ENCODE measurements around the gene ZSCAN5A.

DNA sequence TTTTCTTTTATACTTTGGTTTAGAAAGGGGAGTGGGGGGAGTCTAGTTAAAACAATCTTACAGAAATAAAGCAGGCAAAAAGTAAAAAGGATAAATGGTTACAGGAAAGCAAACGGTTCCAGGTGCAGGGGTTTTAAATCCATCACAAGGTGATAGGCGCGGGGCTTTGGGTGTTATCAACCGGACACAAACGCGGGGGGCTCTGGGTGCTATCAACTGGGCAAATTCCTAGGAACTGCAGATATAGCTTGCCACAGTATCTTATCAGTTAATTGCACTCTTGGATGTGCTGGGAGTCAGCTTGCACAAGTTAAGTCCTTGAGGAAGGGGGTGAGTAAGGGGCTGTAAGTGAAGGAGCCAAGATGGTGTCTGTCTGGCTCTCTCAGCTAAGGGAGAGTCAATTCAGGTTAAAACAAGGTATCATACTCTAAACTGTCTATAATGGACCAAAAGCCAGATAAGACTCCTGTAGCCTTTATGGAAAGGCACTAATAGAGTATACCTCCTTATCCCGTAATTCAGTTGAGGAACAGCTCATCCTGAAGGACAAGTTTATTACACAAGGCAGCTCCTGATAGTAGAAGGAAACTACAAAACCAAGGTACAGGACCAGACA lies 32.6 kb upstream of the ZSCAN5A start:
- TF ChIP-seq, protein P1, sequence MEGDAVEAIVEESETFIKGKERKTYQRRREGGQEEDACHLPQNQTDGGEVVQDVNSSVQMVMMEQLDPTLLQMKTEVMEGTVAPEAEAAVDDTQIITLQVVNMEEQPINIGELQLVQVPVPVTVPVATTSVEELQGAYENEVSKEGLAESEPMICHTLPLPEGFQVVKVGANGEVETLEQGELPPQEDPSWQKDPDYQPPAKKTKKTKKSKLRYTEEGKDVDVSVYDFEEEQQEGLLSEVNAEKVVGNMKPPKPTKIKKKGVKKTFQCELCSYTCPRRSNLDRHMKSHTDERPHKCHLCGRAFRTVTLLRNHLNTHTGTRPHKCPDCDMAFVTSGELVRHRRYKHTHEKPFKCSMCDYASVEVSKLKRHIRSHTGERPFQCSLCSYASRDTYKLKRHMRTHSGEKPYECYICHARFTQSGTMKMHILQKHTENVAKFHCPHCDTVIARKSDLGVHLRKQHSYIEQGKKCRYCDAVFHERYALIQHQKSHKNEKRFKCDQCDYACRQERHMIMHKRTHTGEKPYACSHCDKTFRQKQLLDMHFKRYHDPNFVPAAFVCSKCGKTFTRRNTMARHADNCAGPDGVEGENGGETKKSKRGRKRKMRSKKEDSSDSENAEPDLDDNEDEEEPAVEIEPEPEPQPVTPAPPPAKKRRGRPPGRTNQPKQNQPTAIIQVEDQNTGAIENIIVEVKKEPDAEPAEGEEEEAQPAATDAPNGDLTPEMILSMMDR (IDR thresholded peaks at IDR 0.05), result no peak
- no peak for TF ChIP-seq POLR2AphosphoS5 (IDR thresholded peaks at IDR 0.05; ENCODE audit: low read depth, low read length)
